T-cell (primary cell): ENCODE measurements around the gene NRP1. TPM values are rescaled to one million over a fixed set of nuclear protein-coding genes. Genes with fewer than 3 reads are reported as not detected.
A peak's percentile ranks its signal among the peaks of the same experiment; 100 is the strongest.

Source experiments
- ATAC-seq, 4 experiments: fragments of 200-7000 bp in 3 of 4; fragments of 150-1000 bp in 1 of 4; cut with Tn5 transposase; replicated peaks in 1 of 4; 1 replicate in 3 of 4; 2 replicates in 1 of 4; pipeline ENCODE4 v1.10.0; 2021; ENCODE audit warnings: moderate library complexity in 3 of 4, mild to moderate bottlenecking in 2 of 4, moderate number of reproducible peaks in 1 of 4
- CTCF ChIA-PET, 2 donors: fragments of 300-600 bp; sonication (Branson Sonifier 250); formaldehyde crosslinking; loops; one replicate each; lab custom pipeline; 2022; ENCODE audit warnings: antibody characterized with exemption in 2 of 2; lab: Charles Lee
- POLR2A ChIA-PET, 2 donors: fragments of 300-600 bp; sonication (Branson Sonifier 250); formaldehyde crosslinking; loops; one replicate each; lab custom pipeline; 2022; ENCODE audit warnings: antibody characterized with exemption in 2 of 2; lab: Charles Lee
- DNase-seq, 35 experiments: peaks; one replicate each; pipeline versions ENCODE4 v3.0.0 to v3.0.0-alpha.2; 2013 to 2023
- H3K27ac ChIP-seq: one replicate; pipeline ENCODE4 v1.5.1; 2013; ENCODE audit warnings: low read length
- H3K27me3 ChIP-seq, 2 experiments: replicated peaks in 1 of 2; 1 replicate in 1 of 2; 2 replicates in 1 of 2; pipeline versions ENCODE4 v1.6.1 to v1.7.0; 2013; ENCODE audit warnings: low read length in 1 of 2, mixed read lengths in 1 of 2; ENCODE audit not compliant: control insufficient read depth in 2 of 2, insufficient read depth in 2 of 2; ENCODE audit errors: extremely low read depth in 1 of 2
- H3K36me3 ChIP-seq, 2 donors: 1 replicate in 1 of 2; 2 replicates in 1 of 2; pipeline versions ENCODE4 v1.6.1 to v1.7.0; 2013; ENCODE audit warnings: low read length in 1 of 2; ENCODE audit not compliant: control insufficient read depth in 2 of 2, insufficient read depth in 1 of 2; ENCODE audit errors: extremely low read depth in 1 of 2
- H3K4me1 ChIP-seq, 2 experiments: 1 replicate in 1 of 2; 2 replicates in 1 of 2; pipeline versions ENCODE4 v1.6.1 to v1.7.0; 2013; ENCODE audit warnings: low read length in 2 of 2, mixed read lengths in 1 of 2; ENCODE audit not compliant: insufficient read depth in 2 of 2, control insufficient read depth in 1 of 2; ENCODE audit errors: extremely low read depth in 1 of 2
- H3K4me3 ChIP-seq, 2 donors: 1 replicate in 1 of 2; 2 replicates in 1 of 2; pipeline versions ENCODE4 v1.5.1 to v1.7.0; 2013; ENCODE audit warnings: mild to moderate bottlenecking in 2 of 2, low read length in 1 of 2, moderate library complexity in 1 of 2; ENCODE audit not compliant: control insufficient read depth in 1 of 2; ENCODE audit errors: extremely low read depth in 1 of 2
- H3K9me3 ChIP-seq: 2 replicates; pipeline ENCODE4 v1.7.0; 2013
- H3K27ac Mint-ChIP-seq, 2 donors: one replicate each; pipeline ENCODE4 v1.8.0; 2020 to 2021; ENCODE audit warnings: mild to moderate bottlenecking in 2 of 2, mixed read lengths in 2 of 2
- H3K27me3 Mint-ChIP-seq, 2 donors: one replicate each; pipeline ENCODE4 v1.8.0; 2021 to 2022; ENCODE audit warnings: mixed read lengths in 2 of 2
- H3K36me3 Mint-ChIP-seq: one replicate; pipeline ENCODE4 v1.8.0; 2021; ENCODE audit warnings: mixed read lengths
- H3K4me1 Mint-ChIP-seq, 3 donors: one replicate each; pipeline ENCODE4 v1.8.0; 2020 to 2022; ENCODE audit warnings: mixed read lengths in 3 of 3, mild to moderate bottlenecking in 1 of 3
- H3K4me3 Mint-ChIP-seq, 3 donors: one replicate each; pipeline ENCODE4 v1.8.0; 2020 to 2022; ENCODE audit warnings: mild to moderate bottlenecking in 3 of 3, mixed read lengths in 3 of 3, moderate library complexity in 3 of 3
- H3K9me3 Mint-ChIP-seq, 3 donors: one replicate each; pipeline ENCODE4 v1.8.0; 2020 to 2022; ENCODE audit warnings: mixed read lengths in 3 of 3
- WGBS: methylation state at CpG from one replicate; pipeline ENCODE4 v1.1.5; 2013; ENCODE audit warnings: missing lambda C conversion rate; ENCODE audit not compliant: insufficient coverage; 5-methylcytosine and 5-hydroxymethylcytosine counted together
- total RNA-seq, 35 experiments: library from RNA in 6 of 35; stranded (reverse) in 6 of 35; fragments of 120-200 nt in 1 of 35; gene quantifications; one replicate each; pipeline versions ENCODE4 v1.2.1 to v1.2.4 and lab custom pipeline; 2013 to 2026

The NRP1 gene
- total RNA-seq, 5 donors from 2014 or later (not counting 1 experiment from before 2014, with no cell fraction given): 0.62 to 1.9 (median 1.1) TPM; not detected in 2

DNA sequence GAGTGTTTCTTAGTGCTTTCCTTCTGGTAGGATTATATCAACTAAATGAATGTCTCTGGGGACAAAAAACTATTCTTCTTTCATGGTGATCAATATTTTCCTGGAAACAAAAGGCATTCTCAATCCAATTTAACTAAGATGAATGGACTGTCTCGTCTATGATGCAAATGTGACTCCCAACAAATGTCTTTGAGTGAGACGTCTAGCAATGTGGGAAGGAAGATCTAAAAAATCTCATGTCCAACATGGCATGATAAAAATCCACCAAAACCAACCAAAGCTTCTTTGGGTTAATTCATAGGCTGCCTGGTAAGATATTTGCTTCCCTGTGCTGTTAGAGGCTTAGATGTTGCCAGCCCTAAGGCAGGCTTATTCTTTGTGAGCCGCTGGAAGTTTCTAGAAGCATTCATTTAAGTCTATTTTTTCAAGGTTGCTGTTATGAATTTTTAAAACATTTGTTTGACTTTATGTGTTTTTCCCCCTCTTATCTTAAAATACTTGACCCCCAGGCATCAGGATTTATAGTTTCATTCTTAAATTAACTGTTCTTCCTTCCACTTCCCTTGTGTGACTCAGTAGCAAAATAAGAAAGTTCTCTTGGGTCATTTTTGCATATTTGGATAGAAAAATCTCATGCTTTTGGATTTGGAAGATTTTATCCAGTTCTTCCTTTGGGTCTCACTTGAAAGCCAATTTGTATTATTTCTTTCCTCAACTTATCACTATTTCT, 156.3 kb downstream of the NRP1 start:
- Mint-ChIP-seq H3K36me3 (no peaks in the 10 kb centered on the region), H3K9me3 (no peaks in the 10 kb centered on the region), H3K4me1 (no peaks in the 10 kb centered on the region), H3K27me3 (peaks cover 14 to 17% of the 10 kb centered on the region in 2 donors), H3K27ac (no peak overlapping the region), H3K4me3 (no peak overlapping the region)
- H3K27ac ChIP-seq: no peak overlapping the region
- POLR2A ChIA-PET: no interaction called here
- H3K4me3 ChIP-seq: no peak overlapping the region
- ATAC-seq: no peak
- no CpG with 5 or more reads among the region's 3 CpGs for WGBS
- CTCF ChIA-PET: no interaction called here
- no peaks in the 10 kb centered on the region for H3K36me3 ChIP-seq
- no peak for DNase-seq
- H3K9me3 ChIP-seq: no peaks in the 10 kb centered on the region
- H3K27me3 ChIP-seq: peaks cover 0 to 11% of the 10 kb centered on the region in 2 experiments
- H3K4me1 ChIP-seq: no peaks in the 10 kb centered on the region

DNA sequence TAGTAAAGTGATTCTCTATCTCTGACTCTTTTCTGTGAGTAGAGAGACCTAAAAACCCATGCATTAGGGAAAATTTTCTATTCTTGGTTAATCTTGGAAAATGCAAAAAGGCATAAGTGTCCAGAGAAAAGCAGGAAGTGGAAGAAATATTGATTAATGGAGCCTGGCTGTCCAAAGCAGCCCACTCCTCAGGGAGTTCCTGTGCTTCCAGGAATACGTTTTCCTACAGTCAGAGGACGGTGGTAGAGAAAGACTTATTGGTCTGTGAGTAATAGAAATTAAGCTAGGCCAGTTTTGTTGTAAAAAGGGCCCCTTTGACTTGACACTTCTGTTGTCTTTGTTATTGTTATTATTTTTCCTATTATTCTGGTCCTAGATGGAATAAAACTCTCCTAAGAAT, 157.8 kb downstream of the NRP1 start:
- ChIA-PET CTCF (no interaction called here), POLR2A (no interaction called here)
- Mint-ChIP-seq H3K36me3 (no peaks in the 10 kb centered on the region), H3K9me3 (no peaks in the 10 kb centered on the region), H3K4me1 (no peaks in the 10 kb centered on the region), H3K27me3 (peaks cover 20% of the 10 kb centered on the region in 2 donors), H3K27ac (no peak overlapping the region), H3K4me3 (no peak overlapping the region)
- Histone ChIP-seq H3K9me3 (no peaks in the 10 kb centered on the region), H3K27ac (no peak overlapping the region), H3K4me1 (no peaks in the 10 kb centered on the region), H3K4me3 (no peak overlapping the region), H3K36me3 (no peaks in the 10 kb centered on the region), H3K27me3 (peaks cover 0 to 11% of the 10 kb centered on the region in 2 experiments)
- WGBS: no CpG with 5 or more reads among the region's 2 CpGs
- DNase-seq: no peak
- ATAC-seq: no peak

DNA sequence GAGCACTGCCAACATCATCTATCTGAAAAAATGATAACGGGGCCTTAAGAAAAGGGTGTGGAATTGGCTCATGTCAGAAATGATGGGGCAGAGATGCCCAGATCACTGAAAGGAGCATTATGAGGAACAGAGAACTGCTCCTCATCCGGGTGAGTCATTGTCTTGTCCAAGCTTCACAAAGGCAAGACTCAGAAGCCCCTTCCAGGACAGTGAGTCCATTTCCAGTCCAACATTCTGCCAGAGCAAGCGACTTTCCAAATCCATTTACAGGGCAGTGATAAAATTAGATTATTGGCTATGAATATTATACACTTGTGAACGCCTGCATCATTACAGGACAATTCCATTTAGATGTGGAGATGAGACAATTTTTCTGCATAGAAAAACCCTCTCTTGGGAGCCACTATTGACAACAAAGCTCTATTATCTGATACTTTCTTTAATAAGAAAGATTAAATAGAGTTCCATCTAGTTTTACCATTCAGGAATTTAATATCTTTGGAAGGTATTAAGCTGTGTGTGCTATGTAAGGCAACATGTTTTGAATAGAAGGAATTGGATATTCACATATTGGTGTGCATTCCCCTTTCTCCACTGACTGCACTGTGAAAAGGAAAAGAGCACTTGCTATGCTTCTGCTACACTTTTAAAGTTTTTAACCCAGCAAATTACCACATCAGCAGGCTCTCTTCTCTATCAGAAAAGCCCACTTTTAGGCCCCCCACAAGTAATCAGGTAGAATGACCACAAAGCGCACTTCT, 159.6 kb downstream of the NRP1 start:
- peaks cover 17 to 22% of the 10 kb centered on the region in 2 donors for H3K27me3 Mint-ChIP-seq

DNA sequence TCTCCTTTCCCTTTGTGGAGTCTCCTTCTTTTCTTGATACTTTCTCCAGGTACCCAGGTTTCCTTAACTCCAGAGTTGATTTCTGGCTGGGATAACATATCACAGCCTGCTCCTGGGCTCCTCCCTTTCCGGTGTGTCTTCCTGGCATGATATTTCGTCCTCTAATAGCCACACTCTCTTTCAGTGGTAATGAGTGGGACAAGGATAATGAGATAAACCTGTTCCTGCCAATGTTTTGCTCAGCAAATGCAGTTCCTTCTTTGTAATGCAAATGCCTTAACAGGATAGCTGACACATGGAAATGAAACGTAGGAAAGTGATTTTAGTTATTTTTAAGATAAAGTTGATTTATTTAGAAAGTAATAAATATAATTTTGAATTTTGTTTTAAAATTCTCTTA, 168.6 kb downstream of the NRP1 start:
- CTCF ChIA-PET: no interaction called here

More for the DNA sequence above, 159.6 kb downstream of the NRP1 start:
- ChIA-PET POLR2A (no interaction called here), CTCF (no interaction called here)
- no peaks in the 10 kb centered on the region for H3K36me3 ChIP-seq
- H3K9me3 ChIP-seq: no peaks in the 10 kb centered on the region
- no peaks in the 10 kb centered on the region for H3K4me1 ChIP-seq
- H3K4me3 Mint-ChIP-seq: no peak overlapping the region
- no peaks in the 10 kb centered on the region for H3K4me1 Mint-ChIP-seq
- DNase-seq: no peak
- 80% methylated on average over 1 of the region's 5 CpGs for WGBS
- no peaks in the 10 kb centered on the region for H3K36me3 Mint-ChIP-seq
- no peaks in the 10 kb centered on the region for H3K9me3 Mint-ChIP-seq
- ATAC-seq: no peak
- no peak overlapping the region for H3K27ac ChIP-seq
- peaks cover 0 to 12% of the 10 kb centered on the region in 2 experiments for H3K27me3 ChIP-seq
- no peak overlapping the region for H3K4me3 ChIP-seq
- H3K27ac Mint-ChIP-seq: no peak overlapping the region

DNA sequence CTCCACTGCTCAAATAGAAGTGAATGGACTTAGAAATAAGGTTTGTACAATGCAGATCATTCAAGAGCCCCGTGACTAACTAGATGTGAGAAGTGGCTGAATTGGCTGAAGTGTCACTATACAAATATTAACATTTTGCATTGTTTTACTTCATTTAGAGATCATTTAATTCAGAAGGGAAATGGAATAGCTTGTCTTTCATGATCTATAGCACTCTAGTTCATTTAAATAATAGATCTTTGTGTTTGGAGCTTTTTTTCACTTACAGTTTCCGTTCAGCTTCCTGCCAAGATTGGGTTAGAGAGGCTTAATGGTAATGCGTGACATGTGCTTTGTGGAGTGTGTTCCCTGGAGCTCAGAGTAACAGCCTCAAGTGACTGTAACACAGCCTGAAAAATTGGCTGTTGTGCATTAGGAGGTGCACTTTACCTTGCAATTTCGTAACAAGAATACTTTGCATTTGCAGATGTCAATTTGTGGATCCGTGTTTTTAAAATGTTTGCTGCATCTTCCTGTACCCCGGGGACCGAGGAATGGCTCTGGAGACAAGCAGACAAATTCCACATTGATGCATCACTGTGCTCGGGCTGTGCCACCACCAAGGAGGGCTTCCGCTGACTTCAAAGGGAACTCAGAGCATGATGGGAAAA, 170.3 kb downstream of the NRP1 start:
- no peak overlapping the region for H3K4me3 ChIP-seq
- no peak overlapping the region for H3K27ac Mint-ChIP-seq
- H3K9me3 Mint-ChIP-seq: no peaks in the 10 kb centered on the region
- H3K4me1 Mint-ChIP-seq: peaks cover 13 to 17% (median 15%) of the 10 kb centered on the region in 3 donors
- no peak overlapping the region for H3K27ac ChIP-seq
- no peak overlapping the region for H3K4me3 Mint-ChIP-seq
- no peaks in the 10 kb centered on the region for H3K36me3 ChIP-seq
- peak in 1 of 4 experiments; percentile 27 for ATAC-seq
- H3K27me3 Mint-ChIP-seq: peaks cover 0 to 2% of the 10 kb centered on the region in 2 donors
- ChIA-PET POLR2A (interaction anchor here in 1 of 2 donors (0.6 kb wide), 1 partner anchor 894 kb away, joined by 8 read pairs; no protein-coding TSS in a partner anchor), CTCF (interaction anchor here in 1 of 2 donors (0.6 kb wide), 1 partner anchor 43 kb away, joined by 4 read pairs; no protein-coding TSS in a partner anchor)
- peaks cover 0 to 4% of the 10 kb centered on the region in 2 experiments for H3K27me3 ChIP-seq
- no peaks in the 10 kb centered on the region for H3K36me3 Mint-ChIP-seq
- H3K9me3 ChIP-seq: no peaks in the 10 kb centered on the region
- no peak for DNase-seq
- peaks cover 0 to 2% of the 10 kb centered on the region in 2 experiments for H3K4me1 ChIP-seq
- 62% methylated on average over 5 of the region's 9 CpGs for WGBS

More for the DNA sequence above, 168.6 kb downstream of the NRP1 start:
- Mint-ChIP-seq H3K27me3 (peaks cover 3 to 4% of the 10 kb centered on the region in 2 donors), H3K9me3 (no peaks in the 10 kb centered on the region), H3K36me3 (no peaks in the 10 kb centered on the region), H3K4me3 (no peak overlapping the region), H3K4me1 (peaks cover 13 to 17% (median 15%) of the 10 kb centered on the region in 3 donors), H3K27ac (no peak overlapping the region)
- DNase-seq: no peak
- Histone ChIP-seq H3K27me3 (peaks cover 0 to 7% of the 10 kb centered on the region in 2 experiments), H3K4me3 (no peak overlapping the region), H3K36me3 (no peaks in the 10 kb centered on the region), H3K27ac (no peak overlapping the region), H3K9me3 (no peaks in the 10 kb centered on the region), H3K4me1 (peaks cover 0 to 2% of the 10 kb centered on the region in 2 experiments)
- ATAC-seq: no peak
- POLR2A ChIA-PET: no interaction called here
- no CpG with 5 or more reads among the region's 3 CpGs for WGBS

DNA sequence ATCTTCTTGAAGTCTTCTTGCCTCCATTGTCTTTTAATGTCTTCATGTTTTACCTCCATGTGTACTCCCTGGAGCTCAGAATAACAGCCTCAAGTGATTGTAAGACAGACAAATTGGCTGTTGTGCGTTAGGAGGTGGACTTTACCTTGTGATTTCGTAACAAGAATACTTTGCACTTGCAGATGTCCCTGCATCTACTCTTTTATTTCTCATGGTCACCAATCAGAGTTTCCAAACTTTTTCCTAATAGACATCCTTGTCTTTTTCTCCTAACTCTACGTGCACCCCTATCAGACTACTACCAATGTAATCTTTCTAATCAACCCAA, 172.3 kb downstream of the NRP1 start:
- Histone ChIP-seq H3K4me1 (peaks cover 0 to 2% of the 10 kb centered on the region in 2 experiments), H3K27ac (no peak overlapping the region), H3K36me3 (no peaks in the 10 kb centered on the region), H3K9me3 (no peaks in the 10 kb centered on the region), H3K4me3 (no peak overlapping the region), H3K27me3 (peaks cover 0 to 2% of the 10 kb centered on the region in 2 experiments)
- Mint-ChIP-seq H3K9me3 (no peaks in the 10 kb centered on the region), H3K4me1 (peaks cover 13 to 17% (median 15%) of the 10 kb centered on the region in 3 donors), H3K36me3 (no peaks in the 10 kb centered on the region), H3K27ac (no peak overlapping the region), H3K4me3 (no peak overlapping the region), H3K27me3 (no peaks in the 10 kb centered on the region)
- DNase-seq: no peak
- CTCF ChIA-PET: interaction anchor here in 1 of 2 donors (0.6 kb wide), 1 partner anchor 93 kb away, joined by 3 read pairs; no protein-coding TSS in a partner anchor
- WGBS: no CpG with 5 or more reads among the region's 3 CpGs
- POLR2A ChIA-PET: no interaction called here
- no peak for ATAC-seq
